Measurements from ENCODE around the gene CAND1.
A peak's percentile ranks its signal among the peaks of the same experiment; 100 is the strongest.

The CAND1 gene

DNA sequence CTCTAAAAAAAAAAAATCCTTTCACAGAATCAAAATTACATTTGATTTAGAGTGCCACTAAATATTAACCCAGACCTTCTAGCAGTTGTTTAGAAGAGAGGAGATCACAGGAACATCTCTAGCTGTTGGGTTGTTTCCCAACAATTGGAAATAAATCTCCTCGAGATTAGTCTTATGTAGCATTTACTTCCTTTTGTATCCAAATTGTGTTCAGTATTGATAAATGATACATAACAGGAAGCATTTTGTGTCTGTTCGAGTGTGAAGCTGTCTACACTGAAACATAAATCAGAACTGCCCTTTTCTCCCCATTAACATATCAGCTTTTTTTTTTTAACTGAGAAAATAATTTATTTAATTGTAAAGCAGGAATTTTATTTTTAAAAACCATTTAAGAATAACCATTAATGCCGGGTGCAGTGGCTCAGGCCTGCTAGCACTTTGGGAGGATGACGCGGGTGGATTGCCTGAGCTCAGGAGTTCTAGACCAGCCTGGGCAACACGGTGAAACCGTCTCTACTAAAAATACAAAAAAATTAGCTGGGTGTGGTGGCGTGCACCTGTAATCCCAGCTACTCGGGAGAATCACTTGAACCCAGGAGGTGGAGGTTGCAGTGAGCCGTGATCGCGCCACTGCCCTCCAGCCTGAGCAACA, 14.7 kb upstream of the CAND1 start:
- Histone ChIP-seq H3K9me3 (ENCODE audit: control insufficient read depth, low read length) (no peaks in the 10 kb centered on the region), H3K36me3 (ENCODE audit: control insufficient read depth, insufficient read depth, low read length) (no peaks in the 10 kb centered on the region), H3K4me3 (ENCODE audit: insufficient read depth, low read depth, low read length) (no peak overlapping the region), H3K27me3 (ENCODE audit: control insufficient read depth, insufficient read depth, low read length, poor library complexity, severe bottlenecking) (no peaks in the 10 kb centered on the region), H3K4me1 (ENCODE audit: control insufficient read depth, insufficient read depth, low read length) (no peaks in the 10 kb centered on the region), H3K27ac (ENCODE audit: insufficient read depth, low read depth, low read length, poor library complexity, severe bottlenecking) (no peak overlapping the region)
- 94 to 95% methylated on average over 10 to 11 of the region's 12 CpGs for WGBS, 2 experiments

DNA sequence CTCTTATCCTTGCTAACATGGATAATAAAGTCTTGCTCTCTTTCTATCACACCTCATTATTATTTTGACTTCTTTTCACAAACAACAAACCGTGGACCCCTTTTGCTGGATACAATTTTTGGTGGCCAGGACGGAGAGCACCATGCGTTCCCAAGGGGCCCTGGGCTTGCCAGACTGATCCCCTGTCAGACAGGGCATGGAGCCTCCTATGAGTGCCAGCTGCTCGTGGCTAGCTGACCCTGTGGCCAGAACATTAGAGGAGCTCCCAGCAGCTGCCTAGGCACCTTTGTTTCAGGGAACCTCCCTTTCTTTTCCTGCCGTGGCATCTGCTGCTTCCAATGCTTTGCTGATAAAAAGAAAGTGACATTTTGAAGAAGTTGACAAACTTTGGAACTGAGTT, 12.5 kb upstream of the CAND1 start:
- 83 to 85% methylated on average over 5 of the region's 5 CpGs for WGBS, 2 experiments

DNA sequence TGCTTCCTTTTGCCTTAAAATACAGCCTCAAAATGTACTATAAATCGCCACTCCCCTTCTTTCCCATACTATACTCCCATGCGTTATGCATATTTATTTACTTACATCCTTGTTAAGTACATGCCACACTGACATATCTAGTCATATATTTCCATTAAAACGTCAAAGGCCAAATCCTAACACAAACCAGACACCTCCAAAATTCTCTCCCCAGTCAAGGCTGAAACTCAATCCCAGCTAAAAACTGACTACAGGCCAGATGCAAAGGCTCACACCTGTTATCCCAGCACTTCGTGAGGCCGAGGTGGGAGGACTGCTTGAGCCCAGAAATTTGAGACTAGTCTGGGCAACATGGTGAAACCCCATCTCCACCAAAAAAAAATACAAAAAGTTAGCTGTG, 5.7 kb upstream of the CAND1 start:
- no peaks in the 10 kb centered on the region for H3K36me3 ChIP-seq (ENCODE audit: control insufficient read depth, insufficient read depth, low read length)
- H3K4me3 ChIP-seq (ENCODE audit: insufficient read depth, low read depth, low read length), result no peak overlapping the region
- H3K27ac ChIP-seq (ENCODE audit: insufficient read depth, low read depth, low read length, poor library complexity, severe bottlenecking), result no peak overlapping the region
- WGBS, 2 experiments, result 86 to 90% methylated on average over 5 of the region's 5 CpGs
- H3K27me3 ChIP-seq (ENCODE audit: control insufficient read depth, insufficient read depth, low read length, poor library complexity, severe bottlenecking), result no peaks in the 10 kb centered on the region
- no peaks in the 10 kb centered on the region for H3K9me3 ChIP-seq (ENCODE audit: control insufficient read depth, low read length)
- peaks cover 7% of the 10 kb centered on the region for H3K4me1 ChIP-seq (ENCODE audit: control insufficient read depth, insufficient read depth, low read length)

More for the DNA sequence above, 12.5 kb upstream of the CAND1 start:
- Histone ChIP-seq H3K4me3 (ENCODE audit: insufficient read depth, low read depth, low read length) (no peak overlapping the region), H3K9me3 (ENCODE audit: control insufficient read depth, low read length) (no peaks in the 10 kb centered on the region), H3K27ac (ENCODE audit: insufficient read depth, low read depth, low read length, poor library complexity, severe bottlenecking) (no peak overlapping the region), H3K4me1 (ENCODE audit: control insufficient read depth, insufficient read depth, low read length) (no peaks in the 10 kb centered on the region), H3K27me3 (ENCODE audit: control insufficient read depth, insufficient read depth, low read length, poor library complexity, severe bottlenecking) (no peaks in the 10 kb centered on the region), H3K36me3 (ENCODE audit: control insufficient read depth, insufficient read depth, low read length) (no peaks in the 10 kb centered on the region)

DNA sequence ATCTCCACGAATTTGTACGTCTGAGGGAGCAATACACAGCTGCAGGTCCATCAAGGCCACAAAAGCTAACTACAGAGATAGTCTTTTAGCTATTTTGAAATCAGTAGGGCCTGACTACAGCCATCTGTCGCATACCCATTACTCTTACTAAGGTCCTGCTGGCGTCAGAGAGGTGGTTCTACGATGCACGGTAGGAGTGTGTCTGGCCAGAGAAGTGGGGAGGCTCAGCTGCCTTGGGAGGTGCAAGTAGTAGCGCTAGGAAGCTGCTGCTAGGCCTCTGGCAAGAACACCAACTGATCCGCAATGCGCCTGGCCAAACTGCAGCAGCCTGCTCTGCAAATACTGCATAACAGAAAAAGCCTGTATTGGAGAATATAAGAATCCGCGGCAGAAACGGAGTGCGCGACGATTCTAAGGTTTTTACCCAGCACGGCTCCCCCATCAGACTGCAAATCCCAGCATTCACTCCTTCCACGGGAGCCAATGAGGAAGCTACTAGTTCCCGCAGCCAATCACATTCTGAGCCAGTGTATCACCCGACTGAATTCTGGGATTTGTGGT, 743 bp upstream of the CAND1 start:
- Histone ChIP-seq H3K9me3 (ENCODE audit: control insufficient read depth, low read length) (no peaks in the 10 kb centered on the region), H3K4me1 (ENCODE audit: control insufficient read depth, insufficient read depth, low read length) (peaks cover 7% of the 10 kb centered on the region), H3K27ac (ENCODE audit: insufficient read depth, low read depth, low read length, poor library complexity, severe bottlenecking) (peak overlapping the region; percentile 92), H3K27me3 (ENCODE audit: control insufficient read depth, insufficient read depth, low read length, poor library complexity, severe bottlenecking) (no peaks in the 10 kb centered on the region), H3K36me3 (ENCODE audit: control insufficient read depth, insufficient read depth, low read length) (no peaks in the 10 kb centered on the region), H3K4me3 (ENCODE audit: insufficient read depth, low read depth, low read length) (peak overlapping the region; percentile 87)
- WGBS, 2 experiments, result 6 to 8% methylated on average over 19 of the region's 19 CpGs

DNA sequence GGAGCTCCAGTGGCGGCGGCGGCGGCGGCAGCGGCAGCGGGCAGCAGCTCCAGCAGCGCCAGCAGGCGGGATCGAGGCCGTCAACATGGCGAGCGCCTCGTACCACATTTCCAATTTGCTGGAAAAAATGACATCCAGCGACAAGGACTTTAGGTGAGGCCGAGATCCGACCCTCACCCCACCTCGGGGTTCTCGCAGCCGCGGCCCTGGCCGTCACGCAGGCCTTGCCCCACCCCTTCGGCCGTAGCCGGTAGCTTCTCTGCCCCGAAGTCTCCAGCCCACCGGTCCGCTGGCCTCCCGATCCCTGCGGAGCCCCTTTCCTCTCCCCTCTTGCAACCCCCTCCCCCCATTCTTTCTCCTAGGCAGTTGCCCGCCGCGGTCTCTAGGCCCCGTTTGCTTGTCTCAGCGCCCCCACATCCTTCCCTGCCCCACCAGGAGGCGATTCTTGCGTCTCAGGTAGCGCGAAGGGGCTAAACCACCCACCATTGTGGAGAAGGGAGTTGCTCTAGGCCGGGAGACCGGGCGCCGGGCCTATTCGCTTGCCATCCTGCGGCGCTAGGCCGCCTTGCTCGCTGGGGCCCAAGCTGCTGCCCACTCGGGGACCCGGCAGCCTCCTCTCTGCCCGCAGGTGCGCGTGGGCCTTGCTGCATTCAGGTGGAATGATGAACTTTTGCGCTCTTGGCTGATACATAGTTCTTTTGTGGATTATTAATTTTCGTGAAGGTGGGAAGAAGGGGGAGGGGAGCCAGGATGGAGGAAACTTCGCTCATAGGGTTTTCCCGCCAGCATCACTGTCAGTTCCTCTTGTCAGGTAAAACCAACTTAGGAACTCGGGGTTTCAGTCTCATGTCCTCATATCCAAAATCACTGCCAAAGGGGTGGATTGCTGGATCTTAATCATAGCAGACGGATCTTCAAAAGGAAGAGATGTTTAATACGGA, 745 bp downstream of the CAND1 start:
- Histone ChIP-seq H3K27me3 (ENCODE audit: control insufficient read depth, insufficient read depth, low read length, poor library complexity, severe bottlenecking) (no peaks in the 10 kb centered on the region), H3K4me3 (ENCODE audit: insufficient read depth, low read depth, low read length) (peak overlapping the region; percentile 87), H3K27ac (ENCODE audit: insufficient read depth, low read depth, low read length, poor library complexity, severe bottlenecking) (peak overlapping the region; percentile 92), H3K4me1 (ENCODE audit: control insufficient read depth, insufficient read depth, low read length) (peaks cover 7% of the 10 kb centered on the region), H3K36me3 (ENCODE audit: control insufficient read depth, insufficient read depth, low read length) (no peaks in the 10 kb centered on the region), H3K9me3 (ENCODE audit: control insufficient read depth, low read length) (no peaks in the 10 kb centered on the region)
- 0% methylated on average over 61 of the region's 61 CpGs for WGBS, 2 experiments

DNA sequence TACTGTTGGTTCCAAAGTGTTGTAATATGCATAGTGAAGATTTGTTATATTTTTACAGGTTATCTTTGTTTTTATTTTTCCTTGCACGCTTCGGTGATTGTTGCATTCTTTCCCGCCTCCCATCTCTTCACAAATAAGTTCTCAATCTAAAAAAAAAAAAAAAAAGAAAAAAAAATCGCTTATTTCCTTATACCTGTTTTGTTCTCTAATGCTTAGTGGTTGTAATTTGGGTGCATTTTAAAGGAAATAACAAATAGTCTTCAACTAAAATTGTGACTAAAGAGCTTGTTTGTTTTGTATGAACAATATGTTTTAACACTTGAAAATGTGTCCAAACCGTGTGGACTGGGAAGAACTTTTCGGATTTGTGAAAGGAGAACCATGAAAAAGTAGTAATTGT, 1.5 kb downstream of the CAND1 start:
- Histone ChIP-seq H3K4me3 (ENCODE audit: insufficient read depth, low read depth, low read length) (peak overlapping the region; percentile 87), H3K27ac (ENCODE audit: insufficient read depth, low read depth, low read length, poor library complexity, severe bottlenecking) (no peak overlapping the region), H3K27me3 (ENCODE audit: control insufficient read depth, insufficient read depth, low read length, poor library complexity, severe bottlenecking) (no peaks in the 10 kb centered on the region), H3K9me3 (ENCODE audit: control insufficient read depth, low read length) (no peaks in the 10 kb centered on the region), H3K4me1 (ENCODE audit: control insufficient read depth, insufficient read depth, low read length) (peaks cover 7% of the 10 kb centered on the region), H3K36me3 (ENCODE audit: control insufficient read depth, insufficient read depth, low read length) (no peaks in the 10 kb centered on the region)
- 12 to 33% methylated on average over 2 of the region's 6 CpGs for WGBS, 2 experiments

DNA sequence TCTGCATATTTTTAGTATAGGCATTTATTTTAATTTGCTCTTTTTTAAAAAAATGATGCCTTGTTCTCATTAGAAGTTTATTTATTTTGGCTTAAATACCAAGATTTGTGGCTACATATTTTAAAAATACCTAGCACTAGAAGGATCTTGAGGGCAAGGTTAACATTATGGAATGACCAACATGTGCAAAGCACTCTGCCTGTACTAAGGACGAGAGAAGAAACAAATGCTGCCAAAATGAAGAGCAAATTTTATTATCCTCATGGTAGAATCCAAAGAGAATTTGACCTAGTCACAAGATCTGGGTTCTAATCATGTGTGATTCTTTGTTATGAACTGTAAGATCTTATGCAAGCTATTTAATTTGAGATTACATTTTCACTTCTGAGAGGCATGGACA, 2.8 kb downstream of the CAND1 start:
- peaks cover 7% of the 10 kb centered on the region for H3K4me1 ChIP-seq (ENCODE audit: control insufficient read depth, insufficient read depth, low read length)
- H3K4me3 ChIP-seq (ENCODE audit: insufficient read depth, low read depth, low read length), result no peak overlapping the region
- 89 to 91% methylated on average over 1 of the region's 1 CpG for WGBS, 2 experiments
- H3K36me3 ChIP-seq (ENCODE audit: control insufficient read depth, insufficient read depth, low read length), result no peaks in the 10 kb centered on the region
- H3K27ac ChIP-seq (ENCODE audit: insufficient read depth, low read depth, low read length, poor library complexity, severe bottlenecking), result no peak overlapping the region
- no peaks in the 10 kb centered on the region for H3K27me3 ChIP-seq (ENCODE audit: control insufficient read depth, insufficient read depth, low read length, poor library complexity, severe bottlenecking)
- H3K9me3 ChIP-seq (ENCODE audit: control insufficient read depth, low read length), result no peaks in the 10 kb centered on the region

DNA sequence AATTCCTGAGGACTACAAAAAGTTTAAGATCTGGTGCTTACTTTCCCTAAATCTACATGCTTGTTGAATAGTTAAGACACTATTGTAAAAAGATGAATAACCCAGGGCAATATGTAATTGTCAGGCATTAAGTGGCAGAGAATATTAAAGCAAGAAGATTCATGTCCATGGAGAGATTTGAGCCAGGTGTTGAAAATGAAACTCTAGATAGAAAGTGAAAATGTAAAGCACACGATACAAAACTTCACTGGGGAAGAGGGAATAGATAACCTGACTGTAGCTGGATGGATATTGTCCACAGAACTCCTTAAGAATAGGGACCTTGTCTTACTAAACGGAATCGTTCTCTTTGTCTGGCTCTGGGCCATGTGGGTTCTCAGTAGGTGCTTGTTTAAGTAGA, 5.0 kb downstream of the CAND1 start:
- H3K4me1 ChIP-seq (ENCODE audit: control insufficient read depth, insufficient read depth, low read length), result no peaks in the 10 kb centered on the region
- no peaks in the 10 kb centered on the region for H3K9me3 ChIP-seq (ENCODE audit: control insufficient read depth, low read length)
- H3K36me3 ChIP-seq (ENCODE audit: control insufficient read depth, insufficient read depth, low read length), result no peaks in the 10 kb centered on the region
- WGBS, 2 experiments, result 75 to 82% methylated on average over 3 of the region's 3 CpGs
- no peak overlapping the region for H3K27ac ChIP-seq (ENCODE audit: insufficient read depth, low read depth, low read length, poor library complexity, severe bottlenecking)
- H3K4me3 ChIP-seq (ENCODE audit: insufficient read depth, low read depth, low read length), result no peak overlapping the region
- no peaks in the 10 kb centered on the region for H3K27me3 ChIP-seq (ENCODE audit: control insufficient read depth, insufficient read depth, low read length, poor library complexity, severe bottlenecking)

DNA sequence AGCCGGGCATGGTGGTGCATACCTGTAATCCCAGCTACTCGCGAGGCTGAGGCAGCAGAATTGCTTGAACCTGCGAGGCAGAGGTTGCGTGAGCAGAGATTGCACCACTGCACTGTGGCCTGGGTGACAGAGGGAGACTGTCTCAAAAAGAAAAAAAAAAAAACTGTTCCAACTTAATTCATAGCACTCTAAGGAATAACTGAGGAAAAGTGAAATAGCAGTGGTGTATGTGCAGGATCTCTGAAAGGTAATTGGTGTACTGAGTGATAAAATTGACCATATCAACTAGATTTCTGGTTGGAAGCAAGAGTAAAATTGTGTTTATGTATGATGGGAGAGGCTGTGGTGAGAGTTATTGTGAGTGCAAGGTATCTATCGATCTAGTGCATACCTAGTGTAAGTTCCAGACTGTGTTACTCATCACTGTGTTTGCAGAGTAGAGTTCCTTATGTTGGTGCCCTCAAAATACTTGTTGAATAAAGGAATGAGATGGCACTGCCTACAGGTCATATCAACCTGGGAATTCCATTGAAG, 6.3 kb downstream of the CAND1 start:
- H3K4me3 ChIP-seq (ENCODE audit: insufficient read depth, low read depth, low read length), result no peak overlapping the region
- no peaks in the 10 kb centered on the region for H3K27me3 ChIP-seq (ENCODE audit: control insufficient read depth, insufficient read depth, low read length, poor library complexity, severe bottlenecking)
- 94 to 96% methylated on average over 6 of the region's 6 CpGs for WGBS, 2 experiments
- no peak overlapping the region for H3K27ac ChIP-seq (ENCODE audit: insufficient read depth, low read depth, low read length, poor library complexity, severe bottlenecking)
- no peaks in the 10 kb centered on the region for H3K4me1 ChIP-seq (ENCODE audit: control insufficient read depth, insufficient read depth, low read length)
- no peaks in the 10 kb centered on the region for H3K9me3 ChIP-seq (ENCODE audit: control insufficient read depth, low read length)
- no peaks in the 10 kb centered on the region for H3K36me3 ChIP-seq (ENCODE audit: control insufficient read depth, insufficient read depth, low read length)

DNA sequence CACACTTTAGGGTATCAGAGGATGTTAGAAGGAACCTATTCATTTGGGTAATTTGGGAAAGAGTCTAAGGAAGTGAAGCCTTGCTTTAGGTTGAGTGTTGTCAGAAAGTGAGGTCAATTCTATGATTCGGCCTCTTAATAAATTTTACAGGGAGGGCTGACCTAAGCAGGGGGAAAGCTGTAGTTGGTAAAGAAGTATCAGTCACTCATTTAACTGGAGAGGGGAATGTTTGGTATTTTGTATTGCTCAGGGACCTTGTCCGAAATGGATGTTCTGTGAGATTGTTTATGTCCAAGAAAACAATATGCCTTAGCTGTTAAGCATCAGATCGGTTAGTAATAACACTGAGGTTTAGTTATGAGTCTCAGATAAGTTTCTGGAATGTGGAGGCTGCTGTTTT, 7.3 kb downstream of the CAND1 start:
- Histone ChIP-seq H3K27me3 (ENCODE audit: control insufficient read depth, insufficient read depth, low read length, poor library complexity, severe bottlenecking) (no peaks in the 10 kb centered on the region), H3K4me1 (ENCODE audit: control insufficient read depth, insufficient read depth, low read length) (no peaks in the 10 kb centered on the region), H3K36me3 (ENCODE audit: control insufficient read depth, insufficient read depth, low read length) (no peaks in the 10 kb centered on the region), H3K27ac (ENCODE audit: insufficient read depth, low read depth, low read length, poor library complexity, severe bottlenecking) (no peak overlapping the region), H3K4me3 (ENCODE audit: insufficient read depth, low read depth, low read length) (no peak overlapping the region), H3K9me3 (ENCODE audit: control insufficient read depth, low read length) (no peaks in the 10 kb centered on the region)
- 58 to 66% methylated on average over 3 of the region's 3 CpGs for WGBS, 2 experiments
